Mesenteric fat pad (tissue), 1 donor: ENCODE results near the gene GPR12. TPM values are rescaled to one million over a fixed set of nuclear protein-coding genes. Genes with fewer than 3 reads are reported as not detected.
"Not testable (repeated sequence)": the region's sequence is repeated elsewhere in the genome, so short reads cannot be mapped to it uniquely, and the experiment has no call there.

Experiments used
- DNase-seq: peaks from one replicate; pipeline ENCODE4 v3.0.0-alpha.2; 2020; ENCODE audit warnings: low spot score
- total RNA-seq: library from RNA; stranded (reverse); fragmentation: NEBNext Ultra II Directional; extraction: Animal tissue kit (Norgen Biotek cat#: 25700); gene quantifications from one replicate; pipeline ENCODE4 v1.2.1, GENCODE V29; 2021
- donor health status: DM: yes; HTN: yes; CAD: no.

The GPR12 gene
- total RNA-seq, 1 donor from 2014 or later = not detected

- no peak for DNase-seq
Measured at GRCh38 chr13:26749285-26749684, 11.3 kb downstream of the GPR12 start.

DNA sequence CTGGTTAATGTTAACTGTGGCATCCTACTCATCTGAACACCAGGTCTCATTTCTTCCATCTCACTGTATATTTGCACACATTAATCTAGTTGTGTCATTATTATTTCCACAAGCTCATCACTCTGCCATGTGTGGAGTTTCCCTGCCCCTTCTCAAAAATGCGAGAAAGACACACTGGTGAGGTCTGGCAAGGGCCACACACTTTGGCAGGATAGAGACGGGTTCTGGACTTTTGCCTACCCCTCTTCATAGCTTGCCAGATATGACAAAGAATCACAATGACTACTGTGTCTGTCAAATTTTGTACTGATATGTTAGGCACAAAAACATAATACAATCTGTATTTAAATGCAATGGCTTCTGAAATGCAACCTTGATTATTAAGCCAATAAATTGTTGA lies 12.9 kb downstream of the GPR12 start:
- no peak for DNase-seq

DNA sequence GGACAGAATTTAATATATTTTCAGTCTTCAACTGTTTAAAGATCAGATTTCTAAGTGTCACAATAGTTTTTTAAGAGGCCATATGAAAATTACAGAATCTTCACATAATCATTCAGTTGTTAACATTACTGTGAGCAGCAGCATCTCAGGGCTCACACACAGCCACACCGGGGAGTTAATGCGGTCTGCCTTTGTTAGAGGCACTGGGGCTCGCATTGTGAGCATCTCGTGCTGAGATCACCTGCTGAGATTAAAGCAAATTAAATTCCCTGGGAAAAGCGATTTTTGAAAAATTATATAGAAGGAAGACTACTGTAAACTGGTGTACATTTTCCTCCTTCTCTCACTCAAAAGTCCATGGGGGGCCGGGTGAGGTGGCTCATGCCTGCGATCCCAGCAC lies 16.6 kb downstream of the GPR12 start:
- no peak for DNase-seq

- no peak for DNase-seq
Measured at GRCh38 chr13:26742691-26743358, 17.8 kb downstream of the GPR12 start.

- DNase-seq = no peak
Measured at GRCh38 chr13:26735677-26736076, 24.9 kb downstream of the GPR12 start.

GRCh38 chr13:26727633-26728032 lies 33.0 kb downstream of the GPR12 start:
- no peak for DNase-seq

DNA sequence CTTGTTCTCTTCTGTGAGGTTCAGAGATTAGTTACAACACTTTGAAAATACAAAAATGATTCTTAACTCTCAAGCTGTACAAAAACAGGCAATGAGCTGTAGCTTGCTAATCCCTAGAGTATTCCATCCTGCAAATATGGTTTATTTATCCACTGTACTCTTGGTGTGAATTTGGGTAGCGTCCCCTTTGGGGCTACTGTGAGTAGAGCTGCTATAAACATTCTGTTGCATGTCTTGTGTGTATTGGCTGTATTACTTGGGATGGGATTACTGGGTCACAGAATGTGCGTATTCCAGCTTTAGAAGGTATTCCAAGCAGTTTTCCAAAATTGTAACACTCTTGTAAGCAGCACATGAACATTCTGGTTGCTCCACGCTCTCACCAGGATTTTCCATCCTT lies 33.5 kb downstream of the GPR12 start:
- DNase-seq = no peak

- no peak for DNase-seq
Measured at GRCh38 chr13:26726684-26727083, 33.9 kb downstream of the GPR12 start.

DNA sequence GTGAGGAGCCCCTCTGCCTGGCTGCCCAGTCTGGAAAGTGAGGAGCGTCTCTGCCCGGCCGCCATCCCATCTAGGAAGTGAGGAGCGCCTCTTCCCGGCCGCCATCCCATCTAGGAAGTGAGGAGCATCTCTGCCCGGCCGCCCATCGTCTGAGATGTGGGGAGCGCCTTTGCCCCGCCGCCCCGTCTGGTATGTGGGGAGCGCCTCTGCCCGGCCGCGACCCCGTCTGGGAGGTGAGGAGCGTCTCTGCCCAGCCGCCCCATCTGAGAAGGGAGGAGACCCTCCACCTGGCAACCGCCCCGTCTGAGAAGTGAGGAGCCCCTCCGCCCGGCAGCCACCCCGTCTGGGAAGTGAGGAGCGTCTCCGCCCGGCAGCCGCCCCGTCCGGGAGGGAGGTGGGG lies 37.0 kb downstream of the GPR12 start:
- not testable (repeated sequence) for DNase-seq

- DNase-seq = peak; percentile 55
Measured at GRCh38 chr13:26722321-26722720, 38.3 kb downstream of the GPR12 start.

DNA sequence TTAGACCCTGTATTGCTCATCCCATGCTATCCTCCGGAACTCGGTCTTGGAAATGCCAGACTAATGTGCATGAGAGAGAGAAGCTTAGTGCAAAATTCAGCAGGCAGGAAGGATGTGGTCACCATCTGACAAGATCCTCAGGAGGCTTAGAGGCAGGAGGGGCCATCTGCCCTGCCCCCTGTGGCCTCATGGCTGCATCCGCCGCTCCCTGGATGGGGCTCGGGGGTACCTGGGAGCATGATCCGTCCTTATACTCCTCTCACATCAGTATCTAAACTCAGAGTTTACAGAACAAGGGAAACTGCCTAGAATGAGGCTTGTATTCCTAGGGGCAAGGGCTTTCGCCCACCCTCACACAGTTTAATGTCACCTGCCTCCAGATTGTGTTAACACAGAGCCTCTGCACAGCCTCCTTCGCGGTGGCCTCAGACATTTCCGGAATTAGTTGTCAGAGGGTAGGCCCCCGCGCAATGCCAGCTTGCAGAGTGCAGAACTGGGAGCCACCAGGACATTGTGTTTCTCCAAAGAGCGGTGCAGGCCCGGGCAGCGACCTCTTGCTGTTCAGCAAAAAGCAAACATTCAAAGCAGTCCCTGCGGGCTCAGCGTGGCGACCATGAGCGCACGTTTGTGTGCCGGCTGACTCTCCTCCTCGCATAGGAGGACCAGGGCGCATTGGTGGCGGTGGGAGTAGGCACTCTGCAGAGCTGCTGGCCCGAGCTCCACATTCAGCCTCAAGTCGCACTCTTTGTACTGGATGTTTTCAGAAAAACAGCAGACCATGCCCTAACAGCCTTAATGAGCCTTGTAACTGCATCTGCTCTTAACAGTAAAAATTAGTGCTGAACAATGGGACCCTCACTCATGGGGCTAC lies 39.1 kb downstream of the GPR12 start:
- peak; percentile 89 for DNase-seq

GRCh38 chr13:26719356-26719945 lies 41.1 kb downstream of the GPR12 start:
- DNase-seq = peak; percentile 28

GRCh38 chr13:26718872-26719271 lies 41.7 kb downstream of the GPR12 start:
- no peak for DNase-seq

GRCh38 chr13:26718146-26718545 lies 42.4 kb downstream of the GPR12 start:
- peak; percentile 84 for DNase-seq

DNA sequence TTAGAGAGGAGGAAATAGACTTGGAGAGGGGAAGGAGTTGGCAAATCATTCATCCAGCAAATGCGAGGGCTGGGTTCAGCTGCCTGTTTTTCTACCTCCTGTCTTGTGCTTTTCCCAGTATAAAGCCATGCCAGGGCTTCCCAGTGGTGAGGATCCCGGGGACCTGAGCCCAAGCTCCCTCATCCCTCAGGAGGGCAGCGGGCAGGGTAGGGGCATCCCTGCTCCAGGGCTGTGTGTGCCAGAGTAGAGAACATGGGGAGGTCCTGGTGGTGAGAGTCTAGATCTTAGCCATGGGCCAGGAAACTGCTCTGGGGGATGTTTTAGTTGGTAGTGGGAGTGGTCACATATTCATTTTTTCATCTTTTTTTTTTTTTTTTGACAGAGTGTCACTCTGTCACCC lies 43.6 kb downstream of the GPR12 start:
- DNase-seq = peak; percentile 65

- no peak for DNase-seq
Measured at GRCh38 chr13:26713341-26713740, 47.2 kb downstream of the GPR12 start.

- no peak for DNase-seq
Measured at GRCh38 chr13:26711211-26711610, 49.4 kb downstream of the GPR12 start.

GRCh38 chr13:26710166-26710565 lies 50.4 kb downstream of the GPR12 start:
- peak; percentile 82 for DNase-seq

DNA sequence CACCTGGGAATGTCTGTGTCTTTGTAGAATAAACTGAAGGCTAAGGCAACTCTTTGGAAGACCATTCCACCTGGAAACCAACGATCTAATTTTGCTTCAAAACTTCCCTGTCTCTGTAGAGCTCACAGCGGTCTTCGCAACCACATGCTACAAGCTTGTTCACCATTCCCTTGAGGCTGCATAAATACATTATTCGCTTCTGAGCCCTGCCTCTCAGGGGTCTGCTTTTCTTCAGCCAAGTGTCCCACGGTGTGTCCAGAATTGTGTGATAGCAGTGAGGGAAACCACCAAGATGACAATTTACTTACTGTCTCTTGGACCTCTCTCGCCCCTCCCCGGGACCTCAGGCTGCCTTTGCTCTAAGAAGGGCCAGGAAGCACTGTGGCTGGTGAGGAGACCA lies 51.1 kb downstream of the GPR12 start:
- DNase-seq = no peak

DNA sequence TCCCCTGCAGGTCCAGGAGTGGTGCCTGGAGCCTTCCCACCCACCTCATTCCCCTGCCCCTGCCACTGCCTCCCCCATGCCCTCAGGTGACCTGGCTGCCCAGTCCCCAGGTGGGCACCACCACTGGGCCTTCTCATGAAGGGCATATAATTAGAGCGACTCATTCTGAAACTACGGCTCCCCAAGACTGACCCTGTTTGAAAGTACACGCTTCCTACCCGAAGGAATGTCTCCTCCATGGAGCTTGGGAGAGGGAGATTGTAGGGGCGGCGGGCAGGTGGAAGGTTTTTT lies 52.6 kb downstream of the GPR12 start:
- DNase-seq = peak; percentile 43

GRCh38 chr13:26707122-26708006 lies 53.2 kb downstream of the GPR12 start:
- peak; percentile 82 for DNase-seq
